Stimulated activated naive CD8-positive, alpha-beta T cell treated with anti-CD3 and anti-CD28 coated beads, Interleukin-15, amount 100 ng/mL, for 72 hours (primary cell): ENCODE measurements around the gene SMTNL2.
"Not testable (repeated sequence)": the region's sequence is repeated elsewhere in the genome, so short reads cannot be mapped to it uniquely, and the experiment has no call there.

ENCODE experiments used
- ATAC-seq: fragments of 150-1000 bp; cut with Tn5 transposase; 2 replicates; pipeline ENCODE4 v1.10.0; 2021; ENCODE audit warnings: mild to moderate bottlenecking, moderate library complexity
- DNase-seq, 2 donors: peaks; one replicate each; pipeline ENCODE4 v3.0.0; 2021 to 2022
- H3K27ac Mint-ChIP-seq, 2 donors: one replicate each; pipeline ENCODE4 v1.8.0; 2022; ENCODE audit warnings: mild to moderate bottlenecking in 2 of 2, mixed read lengths in 2 of 2, moderate library complexity in 2 of 2
- H3K27me3 Mint-ChIP-seq: one replicate; pipeline ENCODE4 v1.8.0; 2022; ENCODE audit warnings: mixed read lengths
- H3K4me1 Mint-ChIP-seq: one replicate; pipeline ENCODE4 v1.8.0; 2022; ENCODE audit warnings: mild to moderate bottlenecking, mixed read lengths
- H3K4me3 Mint-ChIP-seq, 2 donors: one replicate each; pipeline ENCODE4 v1.8.0; 2022; ENCODE audit warnings: mild to moderate bottlenecking in 2 of 2, mixed read lengths in 2 of 2, moderate library complexity in 1 of 2
- H3K9me3 Mint-ChIP-seq, 2 donors: one replicate each; pipeline ENCODE4 v1.8.0; 2022; ENCODE audit warnings: mixed read lengths in 2 of 2

Gene SMTNL2

GRCh38 chr17:4594931-4595684 lies 10.8 kb downstream of the SMTNL2 start:
- Mint-ChIP-seq H3K4me3 (peak overlapping the region in 1 of 2 donors; percentile 41), H3K27ac (peak overlapping the region in 1 of 2 donors; percentile 6)

DNA sequence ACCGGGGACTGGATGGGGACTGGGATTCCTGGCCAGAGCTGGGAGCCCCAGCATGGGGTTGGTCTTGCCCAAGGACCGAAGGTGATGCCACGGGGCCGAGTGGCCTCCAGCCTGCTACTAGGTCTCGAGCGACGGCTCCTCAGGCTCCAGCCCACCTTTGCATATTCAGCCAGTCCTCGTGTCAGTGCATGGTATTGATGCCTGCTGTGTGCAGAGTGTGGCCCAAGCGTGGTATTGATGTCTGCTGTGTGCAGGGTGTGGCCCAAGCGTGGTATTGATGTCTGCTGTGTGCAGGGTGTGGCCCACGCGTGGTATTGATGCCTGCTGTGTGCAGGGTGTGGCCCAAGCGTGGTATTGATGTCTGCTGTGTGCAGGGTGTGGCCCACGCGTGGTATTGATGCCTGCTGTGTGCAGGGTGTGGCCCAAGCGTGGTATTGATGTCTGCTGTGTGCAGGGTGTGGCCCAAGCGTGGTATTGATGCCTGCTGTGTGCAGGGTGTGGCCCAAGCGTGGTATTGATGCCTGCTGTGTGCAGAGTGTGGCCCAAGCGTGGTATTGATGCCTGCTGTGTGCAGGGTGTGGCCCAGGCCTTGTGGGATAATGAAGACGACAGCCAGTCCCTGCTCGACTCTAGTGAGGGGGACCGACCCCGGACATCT lies 11.5 kb downstream of the SMTNL2 start:
- H3K9me3 Mint-ChIP-seq, DNase-seq, H3K4me1 Mint-ChIP-seq, H3K4me3 Mint-ChIP-seq, H3K27ac Mint-ChIP-seq: not testable (repeated sequence)
- peaks cover 40% of the 10 kb centered on the region for H3K27me3 Mint-ChIP-seq
- ATAC-seq = peak; percentile 4

More at GRCh38 chr17:4594931-4595684, 10.8 kb downstream of the SMTNL2 start:
- no peaks in the 10 kb centered on the region for H3K9me3 Mint-ChIP-seq
- peaks cover 47% of the 10 kb centered on the region for H3K27me3 Mint-ChIP-seq
- ATAC-seq = peak; percentile 78
- peaks cover 7% of the 10 kb centered on the region for H3K4me1 Mint-ChIP-seq
- peak; percentile 53 to 58 for DNase-seq

GRCh38 chr17:4596636-4597380 lies 12.5 kb downstream of the SMTNL2 start:
- no peak for DNase-seq
- no peak for ATAC-seq
- Mint-ChIP-seq H3K27ac (no peak overlapping the region), H3K4me1 (peaks cover 7% of the 10 kb centered on the region), H3K4me3 (no peak overlapping the region), H3K27me3 (peaks cover 37% of the 10 kb centered on the region), H3K9me3 (no peaks in the 10 kb centered on the region)

GRCh38 chr17:4597975-4598374 lies 13.6 kb downstream of the SMTNL2 start:
- DNase-seq = no peak
- Mint-ChIP-seq H3K27me3 (peaks cover 37% of the 10 kb centered on the region), H3K9me3 (no peaks in the 10 kb centered on the region), H3K4me1 (peaks cover 7% of the 10 kb centered on the region), H3K4me3 (no peak overlapping the region), H3K27ac (no peak overlapping the region)
- no peak for ATAC-seq

DNA sequence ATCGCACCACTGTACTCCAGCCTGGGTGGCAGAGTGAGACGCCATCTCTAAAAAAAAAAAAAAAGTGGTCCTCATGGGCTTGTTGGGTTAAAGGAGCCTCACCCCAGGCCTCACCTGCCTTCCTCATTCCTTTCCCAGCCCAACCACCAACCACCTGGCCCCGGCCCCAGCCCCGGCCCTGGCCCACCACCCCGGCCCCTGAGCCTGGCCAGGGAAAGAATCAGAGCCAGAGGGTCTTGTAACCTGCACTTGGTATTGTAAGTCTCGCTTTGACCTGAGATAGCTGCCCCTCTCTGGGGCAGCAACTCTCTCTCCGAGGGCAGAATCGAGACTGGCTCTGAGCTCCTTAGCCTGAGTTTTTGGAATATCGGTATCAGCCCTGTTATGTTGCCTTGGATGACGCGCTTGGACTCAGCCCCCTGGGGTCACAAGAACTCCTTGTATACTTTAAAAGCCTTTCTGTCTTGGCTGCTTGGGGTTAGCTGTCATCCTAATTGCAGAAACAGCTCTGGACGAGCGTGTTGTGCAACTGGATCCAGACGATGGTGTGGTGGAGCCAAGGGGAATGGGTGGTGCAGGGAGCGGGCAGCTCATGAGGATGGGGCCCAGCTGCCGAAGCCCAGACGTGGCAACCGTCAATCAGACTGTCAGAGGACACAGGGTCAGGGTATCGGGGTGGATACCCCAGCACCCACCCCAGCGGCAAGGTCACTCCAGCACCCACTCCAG lies 14.6 kb downstream of the SMTNL2 start:
- peaks cover 30% of the 10 kb centered on the region for H3K27me3 Mint-ChIP-seq
- peaks cover 7% of the 10 kb centered on the region for H3K4me1 Mint-ChIP-seq
- H3K9me3 Mint-ChIP-seq = no peaks in the 10 kb centered on the region
- H3K27ac Mint-ChIP-seq = no peak overlapping the region
- DNase-seq (no peak), ATAC-seq (no peak)
- no peak overlapping the region for H3K4me3 Mint-ChIP-seq

- Mint-ChIP-seq H3K9me3 (no peaks in the 10 kb centered on the region), H3K27ac (no peak overlapping the region), H3K27me3 (peaks cover 28% of the 10 kb centered on the region), H3K4me1 (peaks cover 7% of the 10 kb centered on the region), H3K4me3 (no peak overlapping the region)
- ATAC-seq (no peak), DNase-seq (no peak)
These were observed 15.4 kb downstream of the SMTNL2 start for GRCh38 chr17:4599505-4600281.

DNA sequence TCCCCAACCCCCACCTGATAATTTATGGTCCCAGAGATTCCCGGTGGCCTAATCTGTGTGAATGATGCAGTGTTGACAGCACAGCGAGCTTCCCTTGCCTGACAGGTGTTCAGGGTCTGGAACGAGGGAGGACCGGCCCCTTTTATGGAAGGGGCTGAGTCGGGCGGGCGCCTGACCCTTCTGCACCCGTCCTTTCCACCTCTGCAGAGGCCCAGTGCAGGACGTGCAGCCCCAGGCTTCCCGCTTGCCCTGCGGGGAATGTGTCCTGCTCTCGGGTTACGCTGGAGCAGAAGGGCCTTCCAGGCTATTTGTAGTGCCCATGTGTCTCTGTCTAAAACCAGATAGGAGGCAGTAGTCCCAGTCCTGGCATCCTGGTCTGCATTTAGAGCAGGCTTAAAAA lies 16.2 kb downstream of the SMTNL2 start:
- Mint-ChIP-seq H3K4me1 (no peaks in the 10 kb centered on the region), H3K9me3 (no peaks in the 10 kb centered on the region), H3K4me3 (no peak overlapping the region), H3K27ac (no peak overlapping the region), H3K27me3 (peaks cover 19% of the 10 kb centered on the region)
- DNase-seq (no peak), ATAC-seq (no peak)

GRCh38 chr17:4601326-4601725 lies 17.0 kb downstream of the SMTNL2 start:
- ATAC-seq = no peak

GRCh38 chr17:4602041-4602440 lies 17.7 kb downstream of the SMTNL2 start:
- no peak for DNase-seq
- Mint-ChIP-seq H3K27ac (no peak overlapping the region), H3K27me3 (peaks cover 17% of the 10 kb centered on the region), H3K4me3 (no peak overlapping the region), H3K9me3 (no peaks in the 10 kb centered on the region), H3K4me1 (no peaks in the 10 kb centered on the region)
- ATAC-seq = no peak

More at GRCh38 chr17:4601326-4601725, 17.0 kb downstream of the SMTNL2 start:
- no peak overlapping the region for H3K27ac Mint-ChIP-seq
- H3K27me3 Mint-ChIP-seq = peaks cover 19% of the 10 kb centered on the region
- H3K4me3 Mint-ChIP-seq = no peak overlapping the region
- no peaks in the 10 kb centered on the region for H3K4me1 Mint-ChIP-seq
- no peaks in the 10 kb centered on the region for H3K9me3 Mint-ChIP-seq
- DNase-seq = no peak

DNA sequence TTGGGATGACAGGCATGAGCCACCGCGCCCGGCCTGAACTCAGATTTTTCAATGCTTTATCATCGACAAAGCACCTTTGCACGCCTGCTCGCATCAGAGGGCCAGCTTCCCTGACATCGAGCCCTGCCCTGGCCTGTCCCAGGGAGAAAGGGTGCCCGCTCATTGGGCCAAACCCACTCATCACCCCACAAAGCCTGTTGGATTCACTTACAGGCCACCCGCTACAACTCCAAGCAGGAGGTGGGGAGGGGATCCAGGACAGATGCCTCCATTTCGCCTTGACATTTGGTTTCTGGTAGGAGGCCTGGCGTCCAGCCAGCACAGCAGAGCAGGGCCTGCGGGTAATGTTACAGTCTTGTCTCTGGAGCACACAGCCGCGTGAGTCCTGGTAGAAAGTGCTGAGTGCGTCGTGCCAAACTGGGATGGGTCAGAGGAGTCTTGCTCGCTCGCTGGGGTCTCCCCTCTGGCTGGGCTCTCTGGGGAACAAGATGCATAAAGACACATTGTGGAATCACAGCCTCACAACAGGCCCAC lies 19.8 kb downstream of the SMTNL2 start:
- Mint-ChIP-seq H3K27me3 (peaks cover 29% of the 10 kb centered on the region), H3K4me3 (no peak overlapping the region), H3K27ac (no peak overlapping the region), H3K9me3 (no peaks in the 10 kb centered on the region), H3K4me1 (peaks cover 5% of the 10 kb centered on the region)
- DNase-seq (no peak), ATAC-seq (no peak)

- not testable (repeated sequence) for H3K9me3 Mint-ChIP-seq, DNase-seq, ATAC-seq, H3K4me1 Mint-ChIP-seq, H3K4me3 Mint-ChIP-seq, H3K27ac Mint-ChIP-seq
- peaks cover 29% of the 10 kb centered on the region for H3K27me3 Mint-ChIP-seq
These were observed 20.4 kb downstream of the SMTNL2 start for GRCh38 chr17:4604736-4605135.

DNA sequence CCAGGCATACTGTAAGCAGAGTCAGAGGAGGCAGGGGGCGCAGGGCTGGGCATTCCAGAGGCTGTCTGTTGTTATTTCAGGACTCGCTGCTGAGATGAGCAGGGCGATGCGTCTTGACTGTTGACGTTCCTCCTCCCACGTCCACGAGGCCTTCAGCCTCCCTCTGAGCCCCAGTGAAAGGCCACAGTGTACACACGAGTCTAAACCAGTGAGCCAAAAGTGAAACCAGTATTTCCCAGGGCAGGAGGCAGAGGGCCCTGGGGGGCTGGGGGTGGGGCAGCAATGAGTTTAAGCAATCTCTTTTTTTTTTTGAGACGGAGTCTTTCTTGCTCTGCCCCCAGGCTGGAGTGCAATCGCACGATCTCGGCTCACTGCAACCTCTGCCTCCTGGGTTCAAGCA lies 21.5 kb downstream of the SMTNL2 start:
- peaks cover 36% of the 10 kb centered on the region for H3K27me3 Mint-ChIP-seq

GRCh38 chr17:4607261-4607741 lies 23.0 kb downstream of the SMTNL2 start:
- Mint-ChIP-seq H3K27ac (no peak overlapping the region), H3K27me3 (peaks cover 36% of the 10 kb centered on the region), H3K4me3 (no peak overlapping the region), H3K4me1 (peaks cover 5% of the 10 kb centered on the region), H3K9me3 (no peaks in the 10 kb centered on the region)
- no peak for DNase-seq
- no peak for ATAC-seq

More for the DNA sequence above, 21.5 kb downstream of the SMTNL2 start:
- Mint-ChIP-seq H3K4me1 (peaks cover 5% of the 10 kb centered on the region), H3K4me3 (no peak overlapping the region), H3K27ac (peak overlapping the region in 1 of 2 donors; percentile 27), H3K9me3 (no peaks in the 10 kb centered on the region)
- DNase-seq (no peak), ATAC-seq (no peak)

DNA sequence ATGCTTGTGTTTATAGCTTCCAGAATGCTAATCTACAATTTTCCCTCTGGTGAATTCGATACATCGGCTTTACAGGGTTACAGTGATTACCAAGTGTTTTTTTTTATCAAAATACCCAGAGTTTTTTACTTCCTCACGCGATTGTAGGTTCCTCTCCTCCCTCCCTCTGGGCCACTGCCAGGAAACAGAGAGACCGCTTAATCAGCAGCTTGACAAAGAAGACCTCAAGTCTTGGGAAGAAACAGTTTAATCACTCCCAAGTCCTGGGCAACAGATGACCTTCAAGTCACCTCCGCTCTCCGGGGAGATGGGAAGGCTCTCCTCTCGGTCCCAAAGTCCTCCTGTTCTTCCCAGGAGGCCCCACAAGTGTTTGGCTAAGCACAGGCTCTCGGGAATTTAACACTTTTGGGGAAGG lies 23.5 kb downstream of the SMTNL2 start:
- H3K27me3 Mint-ChIP-seq = peaks cover 36% of the 10 kb centered on the region
- no peak for DNase-seq
- no peak for ATAC-seq
- H3K27ac Mint-ChIP-seq = no peak overlapping the region
- peaks cover 5% of the 10 kb centered on the region for H3K4me1 Mint-ChIP-seq
- no peak overlapping the region for H3K4me3 Mint-ChIP-seq
- no peaks in the 10 kb centered on the region for H3K9me3 Mint-ChIP-seq
